Cardiac atrium fibroblast (primary cell): ENCODE results near the gene KCNS3. TPM values are rescaled to one million over a fixed set of nuclear protein-coding genes. Genes with fewer than 3 reads are reported as not detected.

Experiments
- total RNA-seq: library from RNA; depleted of rRNA; stranded (reverse); fragments of >200 nt; gene quantifications from 2 replicates; pipeline ENCODE4 v1.2.3, GENCODE V29; 2015

Gene KCNS3, protein sequence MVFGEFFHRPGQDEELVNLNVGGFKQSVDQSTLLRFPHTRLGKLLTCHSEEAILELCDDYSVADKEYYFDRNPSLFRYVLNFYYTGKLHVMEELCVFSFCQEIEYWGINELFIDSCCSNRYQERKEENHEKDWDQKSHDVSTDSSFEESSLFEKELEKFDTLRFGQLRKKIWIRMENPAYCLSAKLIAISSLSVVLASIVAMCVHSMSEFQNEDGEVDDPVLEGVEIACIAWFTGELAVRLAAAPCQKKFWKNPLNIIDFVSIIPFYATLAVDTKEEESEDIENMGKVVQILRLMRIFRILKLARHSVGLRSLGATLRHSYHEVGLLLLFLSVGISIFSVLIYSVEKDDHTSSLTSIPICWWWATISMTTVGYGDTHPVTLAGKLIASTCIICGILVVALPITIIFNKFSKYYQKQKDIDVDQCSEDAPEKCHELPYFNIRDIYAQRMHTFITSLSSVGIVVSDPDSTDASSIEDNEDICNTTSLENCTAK
- 0.18 and 7.6 TPM in 2 replicates for total RNA-seq

GRCh38 chr2:17878281-17879136 lies at the start of gene KCNS3:
Gene KCNS3 (plus strand): TSS chr2:17878667. CDS start chr2:17931009, 52,342 bp downstream.

Other genes starting within 250 kb of the KCNS3 start
- gene SMC6, start 124.9 kb upstream of the KCNS3 start, total RNA-seq = 10.5 and 11.5 TPM in 2 replicates
- gene GEN1, start 124.5 kb upstream of the KCNS3 start, total RNA-seq = 2.9 and 5.7 TPM in 2 replicates
- gene MSGN1, start 62.2 kb upstream of the KCNS3 start, total RNA-seq = not detected in 2 replicates